Astrocyte of the hippocampus (primary cell): ENCODE data around the gene OTOG.

Experiments used
- DNase-seq: peaks from one replicate; pipeline ENCODE4 v3.0.0; 2011; ENCODE audit warnings: low read depth, low spot score

OTOG gene

GRCh38 chr11:17633279-17633986, 86.4 kb downstream of the OTOG start:
- no peak for DNase-seq

DNA sequence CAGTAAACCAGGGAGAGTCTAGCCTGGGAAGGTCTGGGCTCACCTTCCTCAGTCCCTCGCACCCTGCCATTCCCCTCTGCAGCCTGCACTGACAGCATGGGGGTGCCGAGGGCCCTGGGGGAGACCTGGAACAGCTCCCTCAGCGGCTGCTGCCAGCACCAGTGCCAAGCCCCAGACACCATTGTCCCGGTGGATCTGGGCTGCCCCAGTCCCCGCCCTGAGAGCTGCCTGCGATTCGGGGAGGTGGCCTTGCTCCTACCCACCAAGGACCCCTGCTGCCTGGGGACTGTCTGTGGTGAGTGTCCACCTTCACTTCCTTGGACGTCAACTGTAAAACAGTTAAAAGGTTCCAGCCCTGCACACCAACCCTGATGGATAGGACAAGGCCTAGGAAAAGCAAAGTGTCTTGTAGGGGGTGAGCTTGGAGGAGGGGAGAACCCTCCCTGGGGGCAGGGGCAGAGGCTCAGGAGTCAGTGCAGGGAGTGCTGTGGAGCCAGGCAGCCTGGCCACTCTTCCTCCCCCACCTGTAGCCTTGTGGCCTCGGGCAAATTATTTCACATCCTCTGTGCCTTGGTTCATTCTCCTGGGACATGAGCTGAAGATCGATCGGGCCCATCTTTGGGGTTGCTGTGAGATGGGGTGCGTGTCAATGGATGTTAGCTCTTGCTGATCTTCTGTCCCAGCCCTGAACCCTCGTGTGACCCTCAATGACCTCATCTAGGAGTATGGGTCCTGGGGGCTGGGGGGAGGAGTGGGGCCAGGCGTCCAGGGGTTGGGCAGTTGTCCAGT, 87.1 kb downstream of the OTOG start:
- no peak for DNase-seq

DNA sequence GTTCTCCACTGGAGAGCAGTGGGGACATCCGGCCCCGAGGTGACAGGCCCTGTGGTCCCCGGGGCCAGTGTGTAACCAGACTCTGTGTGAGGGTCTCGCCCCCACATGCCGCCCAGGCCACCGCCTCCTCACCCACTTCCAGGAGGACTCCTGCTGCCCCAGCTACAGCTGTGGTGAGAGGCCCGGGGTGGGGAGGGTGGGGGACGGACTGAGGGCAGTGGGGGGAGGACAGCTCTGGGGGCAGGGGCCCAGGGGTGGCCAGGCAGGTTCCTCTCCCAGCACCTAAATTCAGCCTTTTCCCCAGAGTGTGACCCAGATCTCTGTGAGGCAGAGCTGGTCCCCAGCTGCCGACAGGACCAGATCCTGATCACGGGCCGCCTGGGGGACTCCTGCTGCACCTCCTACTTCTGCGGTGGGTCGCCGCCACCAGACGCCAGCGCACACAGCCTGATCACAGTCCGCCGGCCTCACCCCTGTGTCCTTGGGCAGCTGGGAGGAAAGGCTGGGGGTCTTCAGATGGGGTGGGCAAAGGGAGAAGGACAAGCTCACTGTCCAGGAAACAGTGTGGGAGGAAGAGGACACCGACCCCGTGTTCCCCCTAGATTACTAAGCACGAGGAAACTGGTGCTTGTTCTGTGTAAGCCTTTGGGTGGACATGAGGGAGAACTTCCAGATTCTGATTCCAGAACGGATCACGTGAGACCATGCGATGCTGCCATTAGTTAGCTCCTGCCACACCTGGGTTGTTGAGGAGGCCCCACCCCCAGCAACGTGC, 87.9 kb downstream of the OTOG start:
- no peak for DNase-seq

- DNase-seq, result no peak
These were observed 88.5 kb downstream of the OTOG start for GRCh38 chr11:17635551-17635938.

- no peak for DNase-seq
These were observed 89.7 kb downstream of the OTOG start for GRCh38 chr11:17636721-17637120.

DNA sequence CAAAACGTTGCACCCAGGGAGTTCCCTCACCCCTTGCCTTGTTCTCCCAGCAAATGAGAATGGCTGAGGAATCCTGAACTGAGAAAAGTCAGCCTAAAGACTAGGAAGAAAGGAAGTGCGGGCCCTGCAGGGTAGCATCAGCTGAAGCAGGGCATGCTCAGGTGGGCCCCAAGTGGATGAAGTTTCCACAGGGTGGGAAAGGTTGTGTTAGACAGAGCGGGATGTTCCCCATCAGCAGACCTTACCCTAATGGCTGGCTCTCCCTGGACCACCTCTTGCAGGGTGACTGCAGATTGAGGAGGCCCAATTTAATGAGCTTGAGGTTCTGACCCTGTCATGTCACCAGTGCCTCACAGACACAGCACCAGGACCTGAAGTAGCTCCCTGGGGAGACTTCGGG, 90.8 kb downstream of the OTOG start:
- DNase-seq, result no peak

DNA sequence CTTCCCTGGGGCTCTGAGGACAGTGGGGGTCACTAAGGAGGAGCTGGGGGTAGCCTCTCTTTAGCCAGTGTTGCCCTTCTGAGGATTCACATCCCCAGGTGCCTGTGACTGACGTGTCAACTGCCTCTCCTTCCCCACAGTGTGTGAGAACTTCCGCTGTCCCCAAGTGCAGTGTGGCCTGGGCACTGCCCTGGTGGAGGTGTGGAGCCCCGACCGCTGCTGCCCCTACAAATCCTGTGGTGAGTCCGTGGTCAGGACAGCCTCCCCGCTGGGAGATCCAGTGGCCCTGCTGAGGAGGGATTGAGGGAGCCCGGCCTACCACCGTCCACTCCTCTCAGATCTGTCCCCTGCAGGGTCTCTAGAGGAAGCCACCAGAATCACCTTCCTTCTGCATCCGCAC, 91.3 kb downstream of the OTOG start:
- no peak for DNase-seq

- DNase-seq, result no peak
These were observed 92.0 kb downstream of the OTOG start for GRCh38 chr11:17639091-17639490.

DNA sequence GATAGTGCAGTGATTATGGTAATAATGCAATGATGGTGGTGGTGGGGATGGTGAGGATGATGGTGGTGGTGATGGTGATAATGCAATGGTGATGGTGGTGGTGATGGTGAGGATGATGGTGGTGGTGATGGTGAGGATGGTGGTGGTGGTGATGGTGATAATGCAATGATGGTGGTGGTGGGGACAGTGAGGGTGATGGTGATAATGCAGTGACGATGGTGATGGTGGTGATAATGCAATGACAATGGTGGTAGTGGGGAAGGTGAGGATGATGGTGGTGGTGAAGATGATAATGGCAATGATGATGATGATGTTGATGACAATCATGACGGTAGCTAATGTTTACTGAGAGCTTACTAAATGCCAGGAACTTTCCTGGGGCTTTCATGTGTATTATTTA, 92.7 kb downstream of the OTOG start:
- no peak for DNase-seq

GRCh38 chr11:17640493-17641164, 93.6 kb downstream of the OTOG start:
- no peak for DNase-seq

- DNase-seq, result no peak
These were observed 94.8 kb downstream of the OTOG start for GRCh38 chr11:17641792-17642350.

- DNase-seq, result no peak
These were observed 95.3 kb downstream of the OTOG start for GRCh38 chr11:17642370-17642769.

- no peak for DNase-seq
These were observed 95.9 kb downstream of the OTOG start for GRCh38 chr11:17642980-17643379.

DNA sequence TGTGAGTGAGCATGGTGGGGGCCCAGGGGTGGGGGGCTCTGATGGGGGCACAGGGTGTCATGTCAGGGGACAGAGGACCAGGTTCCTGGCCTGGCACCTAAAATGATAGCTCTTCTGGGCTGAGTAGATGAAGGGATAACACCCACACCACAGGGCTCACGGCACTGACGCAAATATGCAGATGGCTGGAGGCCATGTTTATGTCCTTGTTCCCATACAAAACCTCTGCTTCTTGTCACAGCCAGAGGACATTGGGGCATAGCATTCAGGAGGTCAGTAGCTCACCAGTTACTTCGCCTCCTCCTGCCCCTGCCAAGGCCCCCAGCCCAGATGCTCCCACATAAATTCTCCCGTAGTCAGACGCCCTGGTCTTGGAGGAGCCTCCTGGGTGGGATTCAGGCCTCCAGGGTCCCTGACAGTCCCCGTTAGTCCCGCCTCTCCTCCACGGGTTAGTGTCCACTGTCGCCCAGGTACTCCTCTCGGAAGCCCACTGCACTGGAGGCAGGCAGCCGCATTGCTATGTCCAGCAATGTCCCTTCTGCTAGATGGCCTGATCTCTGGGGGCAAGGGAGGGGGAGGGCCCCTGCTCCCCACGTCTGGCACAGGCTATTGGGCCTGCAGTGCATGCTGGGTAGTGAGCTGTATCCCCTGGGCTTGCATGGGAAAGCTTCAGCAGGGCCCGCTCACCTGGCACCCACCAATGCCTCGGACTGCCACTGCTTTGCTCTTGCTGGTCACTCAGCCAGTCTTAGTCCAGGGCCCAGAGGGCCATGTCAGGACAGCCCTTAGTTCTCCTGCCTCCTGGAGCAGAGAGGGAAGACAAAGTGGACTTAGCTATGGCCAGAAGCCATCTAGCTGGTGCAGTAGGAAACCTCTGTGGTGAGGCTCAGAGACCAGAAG, 96.7 kb downstream of the OTOG start:
- DNase-seq, result no peak

DNA sequence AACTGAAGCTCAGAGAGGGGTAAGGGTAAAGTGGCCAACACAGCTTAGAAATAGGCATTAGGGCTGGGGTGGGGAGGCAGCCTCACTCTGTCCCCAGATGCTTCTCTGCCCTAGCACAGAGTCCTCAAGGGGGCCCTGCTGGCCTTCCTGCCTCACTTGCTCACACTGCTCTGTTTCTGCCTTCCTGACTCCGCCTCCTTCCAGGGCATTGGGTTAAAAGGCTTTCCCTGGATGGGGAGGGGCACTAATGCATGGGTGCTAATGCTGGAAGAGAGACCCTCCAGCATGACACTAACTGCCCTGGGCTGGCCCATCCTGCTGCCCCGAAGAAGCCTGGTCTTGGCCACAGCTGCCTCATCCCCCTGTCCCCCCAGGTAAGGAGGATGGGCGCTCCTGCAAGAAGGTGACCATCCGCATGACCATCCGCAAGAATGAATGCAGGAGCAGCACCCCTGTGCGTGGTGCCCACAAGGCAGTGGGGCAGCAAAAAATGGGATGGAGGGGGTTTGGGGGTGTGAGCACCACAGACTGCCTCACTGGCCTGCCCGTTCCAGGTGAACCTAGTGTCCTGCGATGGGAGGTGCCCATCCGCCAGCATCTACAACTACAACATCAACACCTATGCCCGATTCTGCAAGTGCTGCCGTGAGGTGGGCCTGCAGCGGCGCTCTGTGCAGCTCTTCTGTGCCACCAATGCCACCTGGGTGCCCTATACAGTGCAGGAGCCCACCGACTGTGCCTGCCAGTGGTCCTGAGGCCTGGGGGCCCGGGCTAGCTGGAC, 98.3 kb downstream of the OTOG start:
- no peak for DNase-seq

- DNase-seq, result no peak
These were observed 99.5 kb downstream of the OTOG start for GRCh38 chr11:17646451-17647145.

DNA sequence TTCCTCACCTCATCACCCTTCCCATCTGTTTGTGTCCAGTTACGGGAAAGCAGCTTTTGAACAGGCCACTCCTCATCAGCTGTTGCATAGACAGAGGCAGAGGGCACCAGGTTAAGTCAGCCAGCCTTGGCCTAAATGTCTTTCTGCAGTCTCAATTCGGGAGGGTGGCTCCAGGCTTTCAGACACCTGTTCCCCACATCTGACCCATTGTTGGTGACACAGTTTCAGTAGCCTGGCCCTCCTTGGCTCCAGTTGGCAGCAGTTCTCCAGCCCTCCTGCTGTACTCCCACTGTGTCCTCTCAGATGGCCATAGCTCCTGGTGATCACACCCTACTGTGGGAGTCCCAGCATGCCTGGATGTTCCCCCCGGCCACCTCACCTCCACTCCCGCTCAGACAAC, 101.5 kb downstream of the OTOG start:
- DNase-seq, result no peak

- DNase-seq, result no peak
These were observed 102.2 kb downstream of the OTOG start for GRCh38 chr11:17649261-17649660.

DNA sequence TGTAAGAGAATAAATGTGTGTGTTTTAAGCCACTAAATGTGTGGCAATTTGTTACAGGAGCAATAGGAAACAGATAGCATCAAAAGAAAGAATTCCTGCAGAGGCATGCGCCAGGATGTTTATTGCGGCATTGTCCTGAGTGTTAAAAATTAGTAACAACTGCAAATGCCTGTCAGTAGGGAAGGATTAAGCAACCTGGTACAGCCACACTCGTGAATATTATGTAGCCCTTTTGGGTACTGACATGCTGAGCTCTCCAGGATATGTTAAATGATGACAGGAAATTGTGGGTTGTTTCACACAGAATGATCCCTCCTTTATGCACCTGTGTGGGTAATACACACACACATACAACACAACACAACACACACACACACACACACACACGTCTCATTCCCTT, 102.6 kb downstream of the OTOG start:
- DNase-seq, result no peak
